IMR-90 (cell line): ENCODE results near the gene STEAP4. TPM values are rescaled to one million over a fixed set of nuclear protein-coding genes. Genes with fewer than 3 reads are reported as not detected.

Experiments used
- ATAC-seq: fragments of 200-7000 bp; cut with Tn5 transposase; 2 replicates; pipeline ENCODE4 v1.9.1; 2020; ENCODE audit warnings: low read depth, mild to moderate bottlenecking, moderate library complexity
- BruUV-seq: library from RNA; stranded (reverse); fragments of 400-500 nt; replicated peaks from 2 replicates; lab custom pipeline; 2021; lab: Mats Ljungman, UMichigan
- CTCF ChIA-PET: fragments of 300-600 bp; formaldehyde crosslinking; extraction: SDS; loops from one replicate; lab custom pipeline; 2021; ENCODE audit warnings: antibody characterized with exemption; lab: Yijun Ruan, JAX
- POLR2A ChIA-PET: fragments of 300-600 bp; sonication (Branson Sonifier 250); formaldehyde crosslinking; loops from one replicate; lab custom pipeline; 2022; ENCODE audit warnings: antibody characterized with exemption; ENCODE audit not compliant: unreplicated experiment; lab: Charles Lee
- DNase-seq: peaks from one replicate; pipeline ENCODE4 v3.0.0; 2013
- H2AFZ ChIP-seq: replicated peaks from 2 replicates; pipeline ENCODE3; 2013; ENCODE audit warnings: low read length, mild to moderate bottlenecking; ENCODE audit not compliant: poor library complexity
- H2AK5ac ChIP-seq: 2 replicates; pipeline ENCODE4 v1.6.1; 2013; ENCODE audit warnings: low read depth, low read length, inconsistent platforms
- H2AK9ac ChIP-seq: replicated peaks from 2 replicates; pipeline ENCODE3; 2013; ENCODE audit warnings: mild to moderate bottlenecking, low read depth, low read length, moderate library complexity; ENCODE audit not compliant: poor library complexity
- H2BK120ac ChIP-seq: 2 replicates; pipeline ENCODE4 v1.6.1; 2013; ENCODE audit warnings: low read depth, low read length, inconsistent platforms
- H2BK15ac ChIP-seq: 3 replicates; pipeline ENCODE4 v1.6.1; 2013; ENCODE audit warnings: low read depth, low read length, inconsistent platforms
- H2BK20ac ChIP-seq: 2 replicates; pipeline ENCODE4 v1.6.1; 2013; ENCODE audit warnings: low read depth, mild to moderate bottlenecking, inconsistent platforms, low read length, moderate library complexity
- H2BK5ac ChIP-seq: 2 replicates; pipeline ENCODE4 v1.6.1; 2013; ENCODE audit warnings: mild to moderate bottlenecking, low read depth, low read length, inconsistent platforms; ENCODE audit not compliant: poor library complexity, severe bottlenecking
- H3K14ac ChIP-seq: replicated peaks from 2 replicates; pipeline ENCODE4 v1.6.1; 2013; ENCODE audit warnings: low read depth, low read length, inconsistent platforms
- H3K18ac ChIP-seq: 2 replicates; pipeline ENCODE4 v1.6.1; 2013; ENCODE audit warnings: low read depth, low read length, control low read depth
- H3K23ac ChIP-seq: 2 replicates; pipeline ENCODE4 v1.6.1; 2013; ENCODE audit warnings: low read depth, low read length, inconsistent platforms
- H3K27ac ChIP-seq: 2 replicates; pipeline ENCODE4 v1.5.1; 2013; ENCODE audit warnings: mild to moderate bottlenecking, control low read depth, low read length; ENCODE audit not compliant: insufficient read depth
- H3K27me3 ChIP-seq: 2 replicates; pipeline ENCODE4 v1.6.1; 2013; ENCODE audit warnings: low read length; ENCODE audit not compliant: control insufficient read depth, insufficient read depth
- H3K36me3 ChIP-seq: 2 replicates; pipeline ENCODE4 v1.6.1; 2013; ENCODE audit warnings: low read length, mixed read lengths; ENCODE audit not compliant: control insufficient read depth, insufficient read depth
- H3K4ac ChIP-seq: 2 replicates; pipeline ENCODE4 v1.6.1; 2013; ENCODE audit warnings: low read depth, low read length, inconsistent platforms
- H3K4me1 ChIP-seq: 2 replicates; pipeline ENCODE4 v1.6.1; 2013; ENCODE audit warnings: low read length, mixed read lengths; ENCODE audit not compliant: control insufficient read depth, insufficient read depth
- H3K4me2 ChIP-seq: 2 replicates; pipeline ENCODE4 v1.6.1; 2013; ENCODE audit warnings: low read depth, mild to moderate bottlenecking, control low read depth, low read length, moderate library complexity
- H3K4me3 ChIP-seq: 2 replicates; pipeline ENCODE4 v1.5.1; 2013; ENCODE audit warnings: low read depth, mild to moderate bottlenecking, control low read depth, low read length, moderate library complexity; ENCODE audit not compliant: insufficient read depth
- H3K56ac ChIP-seq: 2 replicates; pipeline ENCODE4 v1.6.1; 2013; ENCODE audit warnings: low read length, inconsistent platforms; ENCODE audit not compliant: insufficient read depth; ENCODE audit errors: extremely low read depth
- H3K79me1 ChIP-seq, 2 experiments: 2 replicates each; pipeline ENCODE4 v1.6.1; 2013; ENCODE audit warnings: low read length in 2 of 2, inconsistent platforms in 1 of 2, low read depth in 1 of 2
- H3K9ac ChIP-seq: 2 replicates; pipeline ENCODE4 v1.6.1; 2013; ENCODE audit warnings: low read depth, low read length, control low read depth
- H3K9me1 ChIP-seq: 2 replicates; pipeline ENCODE4 v1.6.1; 2013; ENCODE audit warnings: low read length, inconsistent platforms; ENCODE audit not compliant: insufficient read depth
- H3K9me3 ChIP-seq: 2 replicates; pipeline ENCODE4 v1.6.1; 2013; ENCODE audit warnings: low read length; ENCODE audit not compliant: control insufficient read depth, insufficient read depth
- H4K20me1 ChIP-seq: 2 replicates; pipeline ENCODE4 v1.6.1; 2013; ENCODE audit warnings: low read length, inconsistent platforms; ENCODE audit not compliant: insufficient read depth
- H4K5ac ChIP-seq: 2 replicates; pipeline ENCODE4 v1.6.1; 2013; ENCODE audit warnings: mild to moderate bottlenecking, low read depth, low read length, control low read depth
- H4K8ac ChIP-seq, 2 experiments: 2 replicates each; pipeline ENCODE4 v1.6.1; 2013; ENCODE audit warnings: low read depth in 2 of 2, low read length in 2 of 2, control low read depth in 1 of 2, inconsistent platforms in 1 of 2
- H4K91ac ChIP-seq: 2 replicates; pipeline ENCODE4 v1.6.1; 2013; ENCODE audit warnings: low read depth, low read length, inconsistent platforms; ENCODE audit not compliant: insufficient read depth
- BHLHE40 ChIP-seq: fragments of 150-350 bp; IDR thresholded peaks from 2 replicates; pipeline ENCODE4 v1.6.1; 2016; ENCODE audit warnings: mild to moderate bottlenecking, low read depth, low read length
- MXI1 ChIP-seq: IDR thresholded peaks from 2 replicates; pipeline ENCODE4 v1.6.1; 2012; ENCODE audit warnings: low read depth, mild to moderate bottlenecking, low read length, moderate library complexity, borderline replicate concordance
- RCOR1 ChIP-seq: IDR thresholded peaks from 2 replicates; pipeline ENCODE4 v1.6.1; 2012; ENCODE audit warnings: mild to moderate bottlenecking, low read length, improper control_type of control experiment; ENCODE audit not compliant: insufficient replicate concordance
- WGBS, 2 experiments: methylation state at CpG; one replicate each; pipeline versions ENCODE4 v1.1.5 to v1.1.7; 2013; ENCODE audit warnings: missing lambda C conversion rate in 2 of 2; ENCODE audit not compliant: insufficient read length in 1 of 2; ENCODE audit errors: extremely low coverage in 2 of 2; 5-methylcytosine and 5-hydroxymethylcytosine counted together
- dilution Hi-C: fragments of 300-500 bp; cut with HindIII; formaldehyde crosslinking; loops from one replicate; pipeline ENCODE4 v1.14.3; 2018; ENCODE audit warnings: low sequenced_read_pairs; ENCODE audit not compliant: unreplicated experiment
- in situ Hi-C: fragments of 300-500 bp; cut with MboI; formaldehyde crosslinking; loops from 3 replicates; pipeline ENCODE4 v1.14.3; 2019; ENCODE audit warnings: low sequenced_read_pairs, inconsistent platforms, mixed read lengths
- intact Hi-C: fragments of 100-400 bp; cut with micrococcal nuclease; formaldehyde crosslinking; loops from 2 replicates; pipeline ENCODE4 v1.10.0; 2022
- polyA plus RNA-seq, 3 experiments: library from polyadenylated mRNA; depleted of rRNA; stranded (reverse); fragments of >200 nt; gene quantifications; 2 replicates each; pipeline ENCODE4 v1.2.3, GENCODE V29; 2012; ENCODE audit warnings: low replicate concordance in 1 of 3
- total RNA-seq: library from RNA; depleted of rRNA; stranded (reverse); fragments of >200 nt; gene quantifications from 2 replicates; pipeline ENCODE4 v1.2.3, GENCODE V29; 2012

STEAP4 gene
- total and polyA plus RNA-seq, 2 of the 4 experiments (the other 2 are of a cell fraction) = not detected

- H3K4me3 ChIP-seq = no peak overlapping the region
- H2BK20ac ChIP-seq = no peak overlapping the region
- dilution Hi-C loops = no loop called here
- no peak for DNase-seq
- no peak overlapping the region for H2BK120ac ChIP-seq
- no peak overlapping the region for H3K4ac ChIP-seq
- no peak overlapping the region for H3K18ac ChIP-seq
- TF ChIP-seq RCOR1 (no peak), BHLHE40 (no peak), MXI1 (no peak)
- no peak overlapping the region for H2BK15ac ChIP-seq
- no peak overlapping the region for H4K91ac ChIP-seq
- H3K14ac ChIP-seq = no peak overlapping the region
- no peak overlapping the region for H3K23ac ChIP-seq
- H2AK9ac ChIP-seq = no peak overlapping the region
- WGBS, 2 experiments = no CpG with 5 or more reads among the region's 2 CpGs
- BruUV-seq = no TSS peak
- CTCF ChIA-PET = no interaction called here
- no peak overlapping the region for H4K8ac ChIP-seq
- no peaks in the 10 kb centered on the region for H3K36me3 ChIP-seq
- POLR2A ChIA-PET = no interaction called here
- H3K56ac ChIP-seq = no peak overlapping the region
- no peak overlapping the region for H4K5ac ChIP-seq
- no peaks in the 10 kb centered on the region for H3K79me1 ChIP-seq
- H3K9ac ChIP-seq = no peak overlapping the region
- H3K9me1 ChIP-seq = no peaks in the 10 kb centered on the region
- H3K27ac ChIP-seq = no peak overlapping the region
- ATAC-seq = no peak
- in situ Hi-C loops = no loop called here
- no peaks in the 10 kb centered on the region for H3K27me3 ChIP-seq
- no peaks in the 10 kb centered on the region for H4K20me1 ChIP-seq
- intact Hi-C loops = no loop called here
- H2BK5ac ChIP-seq = no peak overlapping the region
- H2AFZ ChIP-seq = no peak overlapping the region
- H3K4me1 ChIP-seq = no peaks in the 10 kb centered on the region
- H3K9me3 ChIP-seq = peaks cover 4% of the 10 kb centered on the region; the same call in 1 of the 2 replicates
- no peak overlapping the region for H2AK5ac ChIP-seq
- H3K4me2 ChIP-seq = no peak overlapping the region
These were observed 32.7 kb upstream of the STEAP4 start for GRCh38 chr7:88339195-88339922.
